Spleen (tissue), 11 donors: ENCODE measurements around the gene ACBD6. TPM values are rescaled to one million over a fixed set of nuclear protein-coding genes. Genes with fewer than 3 reads are reported as not detected.

Experiments used
- DNase-seq: peaks from one replicate; pipeline ENCODE4 v3.0.0-alpha.2; 2020
- H3K27ac ChIP-seq, 8 donors: fragments of 200-600 bp; sonication (generic) in 7 of 8; 1 replicate in 4 of 8; 2 replicates in 4 of 8; pipeline versions ENCODE4 v1.5.0 to v1.8.0; 2016 to 2021; ENCODE audit warnings: inconsistent platforms in 4 of 8, mild to moderate bottlenecking in 4 of 8, moderate library complexity in 1 of 8
- H3K27me3 ChIP-seq, 7 donors: fragments of 200-600 bp; sonication (generic) in 6 of 7; replicated peaks in 1 of 7; 1 replicate in 4 of 7; 2 replicates in 3 of 7; pipeline versions ENCODE4 v1.5.0 to v1.8.0; 2016 to 2021; ENCODE audit warnings: inconsistent platforms in 3 of 7, mild to moderate bottlenecking in 1 of 7
- H3K36me3 ChIP-seq, 6 donors: fragments of 200-600 bp; sonication (generic) in 5 of 6; 1 replicate in 4 of 6; 2 replicates in 2 of 6; pipeline versions ENCODE4 v1.5.0 to v1.8.0; 2016 to 2021; ENCODE audit warnings: inconsistent platforms in 2 of 6
- H3K4me1 ChIP-seq, 6 donors: fragments of 200-600 bp; sonication (generic) in 5 of 6; 1 replicate in 3 of 6; 2 replicates in 3 of 6; pipeline versions ENCODE4 v1.5.0 to v1.8.0; 2016 to 2021; ENCODE audit warnings: inconsistent platforms in 3 of 6
- H3K4me3 ChIP-seq, 8 donors: fragments of 200-600 bp; sonication (generic) in 7 of 8; 1 replicate in 4 of 8; 2 replicates in 4 of 8; pipeline versions ENCODE4 v1.5.0 to v1.8.0; 2016 to 2021; ENCODE audit warnings: inconsistent platforms in 4 of 8, mild to moderate bottlenecking in 4 of 8, moderate library complexity in 2 of 8
- H3K9me3 ChIP-seq, 8 donors: fragments of 200-600 bp; sonication (generic) in 7 of 8; 1 replicate in 4 of 8; 2 replicates in 4 of 8; pipeline versions ENCODE4 v1.5.0 to v1.8.0; 2016 to 2021; ENCODE audit warnings: inconsistent platforms in 4 of 8
- POLR2A ChIP-seq, 3 donors: fragments of 450-650 bp; IDR thresholded peaks; one replicate each; pipeline ENCODE4 v1.5.1; 2017; ENCODE audit warnings: antibody characterized with exemption in 3 of 3, mild to moderate bottlenecking in 1 of 3
- POLR2AphosphoS5 ChIP-seq, 3 donors: sonication (generic); formaldehyde crosslinking; IDR thresholded peaks; one replicate each; pipeline ENCODE4 v1.5.1; 2017; ENCODE audit warnings: antibody characterized with exemption in 3 of 3
- WGBS, 5 donors: extraction: QIAGEN DNeasy Blood & Tissue Kit in 3 of 5; methylation state at CpG; one replicate each; pipeline versions ENCODE4 v1.1.5 to v1.1.7; 2013 to 2018; 5-methylcytosine and 5-hydroxymethylcytosine counted together
- intact Hi-C: fragments of 100-400 bp; cut with DNase I; formaldehyde crosslinking; loops from one replicate; pipeline ENCODE4 v1.15.0; 2023; ENCODE audit warnings: low total_unique reads
- polyA plus RNA-seq, 3 donors: library from polyadenylated mRNA; stranded (reverse); fragments of 200-250 nt; gene quantifications; one replicate each; pipeline ENCODE4 v1.2.1, GENCODE V29; 2013
- total RNA-seq, 7 donors: library from RNA; depleted of rRNA in 3 of 7; stranded (reverse); fragments of >200 nt in 3 of 7; fragmentation: NEBNext Ultra II Directional in 4 of 7; extraction: Animal tissue kit (Norgen Biotek cat#: 25700) in 4 of 7; gene quantifications; one replicate each; pipeline versions ENCODE4 v1.1.0 to v1.2.1, GENCODE V29; 2016 to 2021
- TF ChIP-seq, protein P1 (sequence below), 11 experiments: fragments of 200-600 bp in 7 of 11; fragments of 450-650 bp in 4 of 11; sonication (generic) in 4 of 11; IDR thresholded peaks in 8 of 11; conservative IDR thresholded peaks in 3 of 11; 1 replicate in 7 of 11; 2 replicates in 4 of 11; pipeline versions ENCODE4 v1.4.0 to v1.8.0; 2016 to 2021; ENCODE audit warnings: antibody characterized with exemption in 11 of 11, inconsistent platforms in 4 of 11, mild to moderate bottlenecking in 1 of 11
- donor health status: healthy with polysubstance abuse.
- donor health status: DM: no; HTN: no; CAD: no; lungs with moderate emphysema.
- donor health status: DM: no; HTN: no; CAD: no.
- donor health status: Bipolar disorder and iron deficiency.
- donor health status: healthy.
- donor health status: DM: no; HTN: no; CAD: no.
- donor health status: DM: yes; HTN: yes; CAD: no.

The ACBD6 gene
- total and polyA plus RNA-seq, 10 donors = 27.2 to 62.9 (median 38.3) TPM

DNA sequence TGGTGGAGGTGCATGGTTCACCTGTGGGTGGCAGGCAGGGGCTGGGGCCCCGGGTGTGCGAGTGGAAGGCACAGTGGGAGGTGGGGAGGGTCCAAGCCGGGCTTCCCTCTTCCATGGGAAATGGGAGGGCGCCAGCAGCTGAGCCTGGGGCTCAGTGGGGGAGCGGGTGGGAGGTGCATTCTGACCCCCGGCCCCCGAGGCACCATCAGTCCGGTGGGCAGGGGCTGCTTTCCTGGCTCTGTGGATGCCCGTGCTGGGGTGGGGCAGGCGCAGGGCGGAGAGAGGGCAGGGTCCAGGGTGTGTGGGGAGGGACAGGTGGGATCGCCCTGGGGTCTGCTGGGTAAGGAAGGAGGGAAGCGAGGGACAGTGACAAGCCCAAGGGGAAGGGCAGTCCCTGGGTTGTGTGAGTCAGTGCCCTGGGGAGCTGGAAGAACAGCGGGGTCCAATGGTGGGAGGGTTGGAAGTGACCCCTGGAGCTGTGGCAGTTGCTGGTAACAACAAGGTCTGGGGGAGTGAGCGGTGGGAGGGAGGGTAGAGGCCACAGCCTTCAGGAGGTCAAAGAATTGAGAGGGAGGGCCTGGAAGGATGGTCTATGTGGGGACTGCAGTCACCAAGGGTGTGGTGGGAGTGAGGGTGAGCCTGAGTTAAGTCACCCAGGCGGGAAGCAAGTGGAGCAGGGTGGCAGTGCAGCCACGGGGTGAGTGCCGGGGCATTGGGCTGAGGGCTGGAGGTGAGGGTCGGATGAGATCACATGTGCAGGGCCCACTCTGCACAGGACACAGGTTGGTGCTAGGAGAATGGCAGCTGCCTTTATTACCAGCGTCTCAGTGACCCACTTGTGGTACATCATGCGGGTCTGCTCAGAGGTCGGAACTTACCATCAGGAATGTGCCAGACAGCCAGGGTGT is 242.7 kb downstream of the ACBD6 start:
- Histone ChIP-seq H3K4me3 (no peak overlapping the region), H3K27ac (no peak overlapping the region), H3K36me3 (no peaks in the 10 kb centered on the region), H3K27me3 (peaks cover 0 to 83% (median 27%) of the 10 kb centered on the region in 7 donors), H3K9me3 (no peaks in the 10 kb centered on the region), H3K4me1 (no peaks in the 10 kb centered on the region)
- peak; percentile 67 for DNase-seq
- intact Hi-C loops = loop anchor here (10.0 kb wide), 2 partner anchors 155 to 215 kb away; no protein-coding TSS in a partner anchor
- no peak for TF ChIP-seq POLR2AphosphoS5 (IDR thresholded peaks at IDR 0.05)
- no peak for TF ChIP-seq POLR2A (IDR thresholded peaks at IDR 0.05)
- TF ChIP-seq, protein P1, sequence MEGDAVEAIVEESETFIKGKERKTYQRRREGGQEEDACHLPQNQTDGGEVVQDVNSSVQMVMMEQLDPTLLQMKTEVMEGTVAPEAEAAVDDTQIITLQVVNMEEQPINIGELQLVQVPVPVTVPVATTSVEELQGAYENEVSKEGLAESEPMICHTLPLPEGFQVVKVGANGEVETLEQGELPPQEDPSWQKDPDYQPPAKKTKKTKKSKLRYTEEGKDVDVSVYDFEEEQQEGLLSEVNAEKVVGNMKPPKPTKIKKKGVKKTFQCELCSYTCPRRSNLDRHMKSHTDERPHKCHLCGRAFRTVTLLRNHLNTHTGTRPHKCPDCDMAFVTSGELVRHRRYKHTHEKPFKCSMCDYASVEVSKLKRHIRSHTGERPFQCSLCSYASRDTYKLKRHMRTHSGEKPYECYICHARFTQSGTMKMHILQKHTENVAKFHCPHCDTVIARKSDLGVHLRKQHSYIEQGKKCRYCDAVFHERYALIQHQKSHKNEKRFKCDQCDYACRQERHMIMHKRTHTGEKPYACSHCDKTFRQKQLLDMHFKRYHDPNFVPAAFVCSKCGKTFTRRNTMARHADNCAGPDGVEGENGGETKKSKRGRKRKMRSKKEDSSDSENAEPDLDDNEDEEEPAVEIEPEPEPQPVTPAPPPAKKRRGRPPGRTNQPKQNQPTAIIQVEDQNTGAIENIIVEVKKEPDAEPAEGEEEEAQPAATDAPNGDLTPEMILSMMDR (IDR thresholded peaks at IDR 0.05 in 8 of 11, conservative IDR thresholded peaks at IDR 0.05 in 3 of 11) = no peak
- WGBS, 5 donors = 77 to 86% (median 80%) methylated on average over 22 of the region's 22 CpGs

DNA sequence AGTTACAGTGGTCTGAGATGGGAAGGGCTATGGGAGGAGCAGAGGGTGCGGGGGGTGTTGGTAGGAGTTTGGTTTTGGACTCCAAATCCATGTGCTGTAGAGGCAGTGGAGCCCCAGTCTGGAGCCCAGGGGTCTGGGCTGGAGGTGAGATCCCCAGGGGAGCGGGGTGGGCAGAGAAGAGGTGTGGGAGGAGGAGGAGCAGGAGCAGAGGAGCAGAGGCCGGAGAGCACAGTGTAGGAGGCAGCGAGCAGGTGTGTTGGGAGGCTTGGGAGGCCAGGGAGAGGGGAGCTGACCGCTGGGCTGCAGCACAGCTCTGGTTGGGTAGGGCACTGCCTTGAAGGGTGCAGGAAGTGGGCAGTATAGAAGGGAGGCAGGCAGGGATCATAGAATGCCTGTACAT is 243.4 kb downstream of the ACBD6 start:
- TF ChIP-seq, protein P1 (IDR thresholded peaks at IDR 0.05 in 8 of 11, conservative IDR thresholded peaks at IDR 0.05 in 3 of 11) = no peak
- TF ChIP-seq POLR2A (IDR thresholded peaks at IDR 0.05) = no peak
- TF ChIP-seq POLR2AphosphoS5 (IDR thresholded peaks at IDR 0.05) = no peak
- Histone ChIP-seq H3K9me3 (no peaks in the 10 kb centered on the region), H3K4me3 (no peak overlapping the region), H3K27ac (no peak overlapping the region), H3K4me1 (peaks cover 0 to under 1% (median 0%) of the 10 kb centered on the region in 6 donors), H3K27me3 (peaks cover 0 to 90% (median 27%) of the 10 kb centered on the region in 7 donors), H3K36me3 (no peaks in the 10 kb centered on the region)
- intact Hi-C loops = loop anchor here (10.0 kb wide), 2 partner anchors 156 to 216 kb away; no protein-coding TSS in a partner anchor
- WGBS, 5 donors = 67 to 84% (median 78%) methylated on average over 5 of the region's 5 CpGs
- DNase-seq = peak; percentile 44

DNA sequence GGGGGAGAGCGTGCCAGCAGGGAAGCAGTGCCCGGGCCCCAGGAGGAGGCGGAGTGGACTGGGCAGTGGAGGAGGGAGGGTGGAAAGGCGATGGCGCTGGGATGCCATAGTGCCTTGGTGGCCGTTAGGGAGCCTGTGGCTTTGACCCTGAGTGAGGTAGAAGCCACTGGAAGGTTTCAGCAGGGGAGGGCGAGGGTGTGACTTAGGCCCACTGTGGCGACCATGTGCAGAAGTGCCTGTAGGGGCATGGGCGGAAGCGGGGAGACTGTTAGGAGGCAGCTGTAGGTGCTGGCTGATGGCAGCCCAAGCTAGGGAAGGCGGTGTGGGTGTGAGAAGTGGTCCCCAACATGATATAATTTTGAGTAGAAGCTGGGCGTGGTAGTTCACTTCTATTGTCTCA is 244.1 kb downstream of the ACBD6 start:
- H3K27ac ChIP-seq = no peak overlapping the region
- peak; percentile 58 for DNase-seq
- H3K4me1 ChIP-seq = peaks cover 0 to 7% (median 1%) of the 10 kb centered on the region in 6 donors
- intact Hi-C loops = loop anchor here (10.0 kb wide), 2 partner anchors 157 to 217 kb away; no protein-coding TSS in a partner anchor
- TF ChIP-seq POLR2A (IDR thresholded peaks at IDR 0.05) (no peak), POLR2AphosphoS5 (IDR thresholded peaks at IDR 0.05) (no peak)
- TF ChIP-seq, protein P1 (IDR thresholded peaks at IDR 0.05 in 8 of 11, conservative IDR thresholded peaks at IDR 0.05 in 3 of 11) = no peak
- no peaks in the 10 kb centered on the region for H3K9me3 ChIP-seq
- 80 to 89% (median 85%) methylated on average over 12 of the region's 12 CpGs for WGBS, 5 donors
- peaks cover 0 to 94% (median 27%) of the 10 kb centered on the region in 7 donors for H3K27me3 ChIP-seq
- H3K36me3 ChIP-seq = no peaks in the 10 kb centered on the region
- H3K4me3 ChIP-seq = no peak overlapping the region

DNA sequence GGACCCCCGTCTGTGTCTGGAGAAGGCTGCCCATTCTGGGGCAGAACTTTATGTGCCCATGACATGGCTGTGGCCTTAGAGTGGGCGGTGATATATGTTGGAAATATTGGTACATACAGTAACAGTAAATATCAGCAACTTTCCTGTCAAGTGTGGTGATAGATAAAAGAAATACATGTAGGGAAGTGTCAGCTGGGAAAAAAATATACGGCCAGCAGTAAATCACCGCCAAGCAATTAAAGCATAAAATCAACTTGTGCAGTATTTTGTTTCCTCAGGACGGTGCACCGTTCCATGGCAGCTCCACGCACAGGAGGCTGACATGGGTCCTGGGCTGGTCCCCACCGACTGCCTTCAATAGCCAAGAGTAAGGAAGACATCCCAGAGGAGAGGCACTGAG is 244.9 kb downstream of the ACBD6 start:
- peaks cover 0 to 15% (median 5%) of the 10 kb centered on the region in 6 donors for H3K4me1 ChIP-seq
- no peak overlapping the region for H3K4me3 ChIP-seq
- intact Hi-C loops = loop anchor here (10.0 kb wide), 2 partner anchors 157 to 217 kb away; no protein-coding TSS in a partner anchor
- peaks cover 0 to 94% (median 27%) of the 10 kb centered on the region in 7 donors for H3K27me3 ChIP-seq
- 70 to 76% (median 75%) methylated on average over 8 of the region's 8 CpGs for WGBS, 5 donors
- DNase-seq = peak; percentile 45
- no peak overlapping the region for H3K27ac ChIP-seq
- H3K36me3 ChIP-seq = no peaks in the 10 kb centered on the region
- TF ChIP-seq, protein P1 (IDR thresholded peaks at IDR 0.05 in 8 of 11, conservative IDR thresholded peaks at IDR 0.05 in 3 of 11) = no peak
- no peak for TF ChIP-seq POLR2A (IDR thresholded peaks at IDR 0.05)
- TF ChIP-seq POLR2AphosphoS5 (IDR thresholded peaks at IDR 0.05) = no peak
- no peaks in the 10 kb centered on the region for H3K9me3 ChIP-seq
